Measurements from ENCODE around the gene TBC1D9.

DNA sequence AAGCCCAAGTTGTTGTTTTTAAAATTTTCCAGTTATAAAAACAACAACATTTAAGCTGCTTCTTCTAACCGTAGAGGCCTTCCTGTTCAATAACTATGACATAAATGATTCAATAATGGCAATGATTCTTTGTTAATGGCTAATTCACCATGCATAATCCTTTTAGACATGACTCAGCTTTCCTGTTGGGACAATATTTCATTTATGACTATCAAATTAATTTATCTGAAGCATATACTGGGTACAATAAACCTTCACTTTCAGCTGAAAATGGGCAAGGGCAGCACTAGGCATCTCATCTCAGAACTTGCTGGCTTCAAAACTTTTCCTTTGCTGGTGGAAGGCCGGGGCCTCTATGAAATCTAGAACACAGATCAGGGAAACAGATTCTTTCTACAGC lies 38.9 kb downstream of the TBC1D9 start:
- no peak for TF ChIP-seq CTCF (IDR thresholded peaks at IDR 0.05)
- no peak for TF ChIP-seq POLR2A (IDR thresholded peaks at IDR 0.05)
